Non-pigmented ciliary epithelial cell (primary cell): ENCODE data around the gene FCHO2.

Experiments
- DNase-seq: peaks from one replicate; pipeline ENCODE4 v3.0.0-alpha.2; 2010; ENCODE audit warnings: low read depth

Gene FCHO2

GRCh38 chr5:73028991-73029595, 73.3 kb downstream of the FCHO2 start:
- peak; percentile 20 for DNase-seq

GRCh38 chr5:73030531-73030930, 74.7 kb downstream of the FCHO2 start:
- no peak for DNase-seq

- peak; percentile 74 for DNase-seq
Measured at GRCh38 chr5:73030995-73031394, 75.2 kb downstream of the FCHO2 start.

GRCh38 chr5:73031839-73032238, 76.0 kb downstream of the FCHO2 start:
- peak; percentile 35 for DNase-seq

GRCh38 chr5:73032635-73033034, 76.8 kb downstream of the FCHO2 start:
- DNase-seq, result no peak

- no peak for DNase-seq
Measured at GRCh38 chr5:73037545-73037944, 81.7 kb downstream of the FCHO2 start.

GRCh38 chr5:73039082-73039481, 83.2 kb downstream of the FCHO2 start:
- no peak for DNase-seq

GRCh38 chr5:73042993-73043392, 87.2 kb downstream of the FCHO2 start:
- DNase-seq, result no peak

- no peak for DNase-seq
Measured at GRCh38 chr5:73044546-73044945, 88.7 kb downstream of the FCHO2 start.

GRCh38 chr5:73045623-73046022, 89.8 kb downstream of the FCHO2 start:
- DNase-seq, result no peak

GRCh38 chr5:73061593-73061992, 105.8 kb downstream of the FCHO2 start:
- DNase-seq, result no peak

- DNase-seq, result peak; percentile 73
Measured at GRCh38 chr5:73066466-73066865, 110.6 kb downstream of the FCHO2 start.

- no peak for DNase-seq
Measured at GRCh38 chr5:73067213-73067612, 111.4 kb downstream of the FCHO2 start.

- DNase-seq, result no peak
Measured at GRCh38 chr5:73081093-73081492, 125.3 kb downstream of the FCHO2 start.

- no peak for DNase-seq
Measured at GRCh38 chr5:73088026-73088425, 132.2 kb downstream of the FCHO2 start.

- DNase-seq, result peak; percentile 40
Measured at GRCh38 chr5:73093943-73094342, 138.1 kb downstream of the FCHO2 start.

- DNase-seq, result no peak
Measured at GRCh38 chr5:73094415-73094814, 138.6 kb downstream of the FCHO2 start.

GRCh38 chr5:73095564-73096238, 139.9 kb downstream of the FCHO2 start:
- no peak for DNase-seq

GRCh38 chr5:73096239-73096575, 140.4 kb downstream of the FCHO2 start:
- DNase-seq, result no peak

- DNase-seq, result no peak
Measured at GRCh38 chr5:73097740-73098139, 141.9 kb downstream of the FCHO2 start.

GRCh38 chr5:73100109-73100508, 144.3 kb downstream of the FCHO2 start:
- no peak for DNase-seq

- no peak for DNase-seq
Measured at GRCh38 chr5:73103870-73104299, 148.0 kb downstream of the FCHO2 start.

- DNase-seq, result no peak
Measured at GRCh38 chr5:73104326-73104725, 148.5 kb downstream of the FCHO2 start.

- no peak for DNase-seq
Measured at GRCh38 chr5:73106335-73106734, 150.5 kb downstream of the FCHO2 start.
